ENCODE results near the gene MYRF. TPM values are rescaled to one million over a fixed set of nuclear protein-coding genes. Genes with fewer than 3 reads are reported as not detected.

MYRF gene
- total RNA-seq, 1 experiment from 2014 or later, result 0.71 TPM

- in situ Hi-C loops (cut with HindIII; ENCODE audit: low sequenced_read_pairs), result no loop called here
- no peak for DNase-seq (ENCODE audit: low spot score)
Observed at GRCh38 chr11:61829806-61830205, 77.4 kb downstream of the MYRF start.

- in situ Hi-C loops (cut with HindIII; ENCODE audit: low sequenced_read_pairs), result no loop called here
Observed at GRCh38 chr11:61830237-61831105, 78.0 kb downstream of the MYRF start.

DNA sequence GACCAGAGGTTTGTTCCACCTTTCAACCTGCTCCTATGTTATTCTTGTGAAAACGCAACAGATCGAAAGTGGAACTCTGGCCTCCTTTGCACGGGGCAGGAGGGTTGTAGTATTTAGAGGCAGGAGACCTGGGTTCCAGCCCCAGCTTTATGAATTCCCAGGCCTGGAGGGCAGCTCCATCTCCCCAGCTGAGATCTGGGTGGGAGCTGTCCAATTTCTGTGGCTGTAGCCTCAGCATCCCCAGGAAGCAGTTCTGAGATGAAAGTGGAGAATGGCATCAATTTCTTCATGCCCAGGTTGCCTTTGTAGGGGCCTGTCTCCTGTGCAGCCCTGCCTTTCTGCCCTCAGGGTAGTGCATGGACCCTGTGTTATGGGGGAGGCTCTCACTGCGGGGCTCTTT is 79.8 kb downstream of the MYRF start:
- no peak for DNase-seq (ENCODE audit: low spot score)
- in situ Hi-C loops (cut with HindIII; ENCODE audit: low sequenced_read_pairs), result no loop called here

More at GRCh38 chr11:61830237-61831105, 78.0 kb downstream of the MYRF start:
- DNase-seq (ENCODE audit: low spot score), result no peak

GRCh38 chr11:61832754-61833153 is 80.3 kb downstream of the MYRF start:
- peak; percentile 28 for DNase-seq (ENCODE audit: low spot score)
- in situ Hi-C loops (cut with HindIII; ENCODE audit: low sequenced_read_pairs), result no loop called here

DNA sequence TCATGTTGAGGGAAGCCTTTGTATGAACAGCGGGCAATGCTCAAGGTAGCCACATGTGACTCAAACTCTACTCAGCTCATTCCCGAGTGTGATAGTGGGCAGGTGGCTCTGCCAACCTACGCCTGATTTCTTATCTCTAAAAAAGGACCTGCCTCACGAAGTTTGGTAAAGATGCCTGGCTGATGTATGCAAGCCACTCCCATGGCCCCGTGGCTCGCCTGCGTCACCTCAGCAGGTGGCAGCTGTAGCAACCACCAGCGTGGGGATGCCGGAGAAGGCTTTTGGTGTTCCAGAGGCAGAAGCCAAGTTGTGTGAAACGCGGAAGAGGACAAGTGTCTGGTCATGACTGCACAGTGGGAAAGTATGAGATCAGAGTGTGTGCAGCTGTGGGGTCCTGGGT is 81.0 kb downstream of the MYRF start:
- in situ Hi-C loops (cut with HindIII; ENCODE audit: low sequenced_read_pairs), result no loop called here
- no peak for DNase-seq (ENCODE audit: low spot score)

GRCh38 chr11:61833926-61834277 is 81.5 kb downstream of the MYRF start:
- in situ Hi-C loops (cut with HindIII; ENCODE audit: low sequenced_read_pairs), result no loop called here
- DNase-seq (ENCODE audit: low spot score), result no peak

- peak; percentile 53 for DNase-seq (ENCODE audit: low spot score)
- in situ Hi-C loops (cut with HindIII; ENCODE audit: low sequenced_read_pairs), result no loop called here
Observed at GRCh38 chr11:61834278-61835048, 82.0 kb downstream of the MYRF start.

GRCh38 chr11:61836193-61836592 is 83.8 kb downstream of the MYRF start:
- no peak for DNase-seq (ENCODE audit: low spot score)
- in situ Hi-C loops (cut with HindIII; ENCODE audit: low sequenced_read_pairs), result no loop called here

- no peak for DNase-seq (ENCODE audit: low spot score)
- in situ Hi-C loops (cut with HindIII; ENCODE audit: low sequenced_read_pairs), result no loop called here
Observed at GRCh38 chr11:61837411-61838005, 85.1 kb downstream of the MYRF start.

Other genes starting within 250 kb of the MYRF start
- 2.5 and 4.6 TPM in 2 replicates for gene LRRC10B, start 243.9 kb upstream of the MYRF start, total RNA-seq (2014; rRNA removed; shearing (Covaris generic))
- 1.6 and 3.4 TPM in 2 replicates for gene SYT7, start 171.6 kb upstream of the MYRF start, total RNA-seq (2014; rRNA removed; shearing (Covaris generic))
- gene DAGLA, start 72.2 kb upstream of the MYRF start, total RNA-seq (2014; rRNA removed; shearing (Covaris generic)), result 0.74 and 1.4 TPM in 2 replicates
- gene TMEM258, start 40.0 kb downstream of the MYRF start, total RNA-seq (2014; rRNA removed; shearing (Covaris generic)), result 41.4 and 66.0 TPM in 2 replicates
- 94.5 and 105 TPM in 2 replicates for gene FEN1, start 40.3 kb downstream of the MYRF start, total RNA-seq (2014; rRNA removed; shearing (Covaris generic))
- gene FADS1, start 64.4 kb downstream of the MYRF start, total RNA-seq (2014; rRNA removed; shearing (Covaris generic)), result 131 and 148 TPM in 2 replicates
- 222 and 244 TPM in 2 replicates for gene FADS2, start 75.7 kb downstream of the MYRF start, total RNA-seq (2014; rRNA removed; shearing (Covaris generic))
- 44.4 and 47.1 TPM in 2 replicates for gene FADS3, start 138.9 kb downstream of the MYRF start, total RNA-seq (2014; rRNA removed; shearing (Covaris generic))
- 12.4 and 19.0 TPM in 2 replicates for gene RAB3IL1, start 164.9 kb downstream of the MYRF start, total RNA-seq (2014; rRNA removed; shearing (Covaris generic))
- gene BEST1, start 197.7 kb downstream of the MYRF start, total RNA-seq (2014; rRNA removed; shearing (Covaris generic)), result 0.10 and 0.18 TPM in 2 replicates
- 588 and 699 TPM in 2 replicates for gene FTH1, start 215.0 kb downstream of the MYRF start, total RNA-seq (2014; rRNA removed; shearing (Covaris generic))

Data from G401 (cell line).